Activated CD4-positive, CD25-positive, alpha-beta regulatory T cell treated with anti-CD3 and anti-CD28 coated beads, Interleukin-2, amount 50 U/mL, for 24 hours (primary cell): ENCODE data around the gene RALGPS1.

Source experiments
- ATAC-seq, 2 donors: fragments of 150-1000 bp; cut with Tn5 transposase; one replicate each; pipeline ENCODE4 v1.10.0; 2021; ENCODE audit warnings: mild to moderate bottlenecking in 1 of 2, moderate library complexity in 1 of 2

Gene RALGPS1, protein sequence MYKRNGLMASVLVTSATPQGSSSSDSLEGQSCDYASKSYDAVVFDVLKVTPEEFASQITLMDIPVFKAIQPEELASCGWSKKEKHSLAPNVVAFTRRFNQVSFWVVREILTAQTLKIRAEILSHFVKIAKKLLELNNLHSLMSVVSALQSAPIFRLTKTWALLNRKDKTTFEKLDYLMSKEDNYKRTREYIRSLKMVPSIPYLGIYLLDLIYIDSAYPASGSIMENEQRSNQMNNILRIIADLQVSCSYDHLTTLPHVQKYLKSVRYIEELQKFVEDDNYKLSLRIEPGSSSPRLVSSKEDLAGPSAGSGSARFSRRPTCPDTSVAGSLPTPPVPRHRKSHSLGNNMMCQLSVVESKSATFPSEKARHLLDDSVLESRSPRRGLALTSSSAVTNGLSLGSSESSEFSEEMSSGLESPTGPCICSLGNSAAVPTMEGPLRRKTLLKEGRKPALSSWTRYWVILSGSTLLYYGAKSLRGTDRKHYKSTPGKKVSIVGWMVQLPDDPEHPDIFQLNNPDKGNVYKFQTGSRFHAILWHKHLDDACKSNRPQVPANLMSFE

GRCh38 chr9:126914458-126915280 is at the start of gene RALGPS1:
Gene RALGPS1, plus strand, starts transcription at chr9:126914782. Its CDS starts 47,508 bp downstream, at chr9:126962290.
- ATAC-seq = peak; percentile 98 to 99

- ATAC-seq = no peak
These were observed 45.2 kb upstream of the RALGPS1 start for GRCh38 chr9:126869368-126869767.

GRCh38 chr9:126872516-126872915 is 42.1 kb upstream of the RALGPS1 start:
- ATAC-seq = no peak

GRCh38 chr9:126874546-126875314 is 39.9 kb upstream of the RALGPS1 start:
- ATAC-seq = no peak

- ATAC-seq = no peak
These were observed 38.6 kb upstream of the RALGPS1 start for GRCh38 chr9:126875756-126876510.

GRCh38 chr9:126876531-126876930 is 38.1 kb upstream of the RALGPS1 start:
- no peak for ATAC-seq

DNA sequence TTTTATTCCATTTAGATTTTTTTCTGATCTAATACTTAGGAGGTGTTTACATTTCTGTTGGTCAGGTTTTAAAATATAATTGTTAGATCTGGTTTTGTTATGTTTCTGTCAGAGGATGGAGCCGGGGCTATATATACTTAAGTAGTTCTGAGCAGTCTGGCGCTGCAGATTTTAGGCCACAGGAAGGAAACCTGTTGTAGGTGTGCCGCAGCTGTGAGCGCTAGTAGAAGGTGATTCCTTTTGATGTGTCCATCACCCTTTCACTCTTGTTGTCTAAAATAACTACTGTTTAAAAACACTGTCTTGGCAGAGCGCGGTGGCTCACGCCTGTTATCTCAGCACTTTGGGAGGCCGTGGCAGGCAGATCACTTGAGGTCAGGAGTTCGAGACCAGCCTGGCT is 37.2 kb upstream of the RALGPS1 start:
- no peak for ATAC-seq

GRCh38 chr9:126879288-126879687 is 35.3 kb upstream of the RALGPS1 start:
- ATAC-seq = no peak

- no peak for ATAC-seq
These were observed 34.2 kb upstream of the RALGPS1 start for GRCh38 chr9:126880226-126880946.

GRCh38 chr9:126880947-126881332 is 33.6 kb upstream of the RALGPS1 start:
- ATAC-seq = no peak

- ATAC-seq = no peak
These were observed 31.8 kb upstream of the RALGPS1 start for GRCh38 chr9:126882746-126883145.

GRCh38 chr9:126883636-126884035 is 30.9 kb upstream of the RALGPS1 start:
- ATAC-seq = no peak

- ATAC-seq = no peak
These were observed 29.4 kb upstream of the RALGPS1 start for GRCh38 chr9:126885131-126885641.

- ATAC-seq = no peak
These were observed 28.4 kb upstream of the RALGPS1 start for GRCh38 chr9:126886034-126886822.

DNA sequence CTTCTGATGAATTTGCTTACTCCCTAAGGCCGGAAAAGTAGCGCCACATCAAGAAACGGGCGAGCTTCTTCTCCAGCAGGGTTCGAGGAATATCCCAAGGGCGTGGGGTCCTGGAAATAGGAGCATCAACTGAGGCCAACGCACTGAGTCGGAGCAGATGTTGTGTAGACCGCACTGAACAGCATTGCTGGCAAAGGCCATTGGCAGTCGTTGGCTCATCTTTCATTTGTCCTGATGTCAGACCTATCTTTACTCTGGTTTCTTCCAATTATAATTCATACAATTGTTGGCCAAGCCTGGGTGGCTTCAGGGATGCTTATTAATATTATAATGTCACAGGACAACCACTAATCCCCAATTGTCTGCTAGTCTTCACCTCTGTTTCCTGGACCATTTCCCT is 27.7 kb upstream of the RALGPS1 start:
- ATAC-seq = no peak

DNA sequence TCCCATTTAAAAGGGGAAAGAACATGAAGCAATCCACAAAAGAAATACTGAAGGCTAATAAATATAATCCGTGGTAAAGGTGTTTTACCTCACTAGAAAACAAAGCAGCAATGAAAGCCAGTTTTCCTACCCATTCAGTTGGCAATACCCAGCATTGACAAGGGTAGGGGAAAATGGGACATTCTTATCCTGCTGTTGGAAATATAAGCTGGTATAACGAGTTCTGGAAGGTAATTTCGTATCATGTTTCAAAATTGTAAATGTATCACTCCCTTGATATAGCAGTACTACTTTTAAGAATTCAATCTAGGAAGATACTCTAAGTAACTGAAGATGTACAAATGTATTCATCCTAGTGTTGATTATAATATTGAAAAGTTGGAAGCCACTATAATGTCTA is 22.9 kb upstream of the RALGPS1 start:
- no peak for ATAC-seq

DNA sequence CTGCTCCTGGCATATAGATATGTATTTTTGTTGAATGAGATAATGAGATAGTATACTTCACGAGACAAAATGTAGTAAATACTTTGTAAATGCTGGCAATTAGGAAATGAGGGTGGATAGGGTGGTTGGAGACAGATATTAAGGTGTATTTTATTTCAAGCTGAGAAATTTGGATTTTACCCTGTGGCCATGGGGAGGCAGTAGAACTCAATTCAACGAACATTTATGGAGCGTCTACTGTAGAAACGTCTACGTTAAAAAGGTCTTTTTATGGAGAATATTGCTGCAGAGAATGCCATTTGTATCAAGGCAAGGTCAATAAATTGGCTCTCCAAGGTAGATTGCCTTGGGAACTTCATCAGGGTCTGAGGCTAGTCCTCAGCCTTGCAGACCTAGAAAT is 21.5 kb upstream of the RALGPS1 start:
- no peak for ATAC-seq

DNA sequence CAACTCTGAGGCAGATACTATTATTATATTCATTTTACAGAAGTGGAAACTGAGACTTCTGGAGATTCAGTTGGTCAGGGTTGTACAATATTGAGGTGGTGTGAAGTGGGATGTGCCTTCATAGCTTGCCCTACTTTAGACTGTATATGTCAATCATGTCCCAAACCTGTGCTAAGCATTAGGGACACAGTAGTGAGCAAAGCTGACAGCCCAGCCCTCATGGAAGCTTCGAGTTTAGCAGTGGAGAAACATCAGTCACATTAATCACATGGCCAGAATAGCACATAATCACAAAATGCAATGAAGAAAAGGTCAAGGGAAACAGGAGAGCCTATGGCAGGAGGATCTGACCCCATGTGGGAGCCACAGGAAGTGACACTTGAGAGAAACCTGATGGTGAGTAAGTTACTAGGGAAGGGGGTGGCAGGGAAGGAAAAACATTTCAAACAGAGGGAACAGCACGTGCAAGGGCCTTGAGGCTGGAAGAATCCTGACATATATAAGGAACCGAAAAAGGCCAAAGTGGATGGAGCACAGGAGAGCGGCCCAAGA is 20.5 kb upstream of the RALGPS1 start:
- ATAC-seq = no peak

- no peak for ATAC-seq
These were observed 12.4 kb upstream of the RALGPS1 start for GRCh38 chr9:126902210-126902609.

- ATAC-seq = no peak
These were observed 10.0 kb upstream of the RALGPS1 start for GRCh38 chr9:126904586-126904985.
